GM19397 (cell line): ENCODE measurements around the gene SLC17A7.
"Not testable (repeated sequence)": the region's sequence is repeated elsewhere in the genome, so short reads cannot be mapped to it uniquely, and the experiment has no call there.

Experiments
- ATAC-seq: cut with Tn5 transposase; IDR thresholded peaks from one replicate; pipeline ENCODE4 v1.9.1; 2021; ENCODE audit warnings: mild to moderate bottlenecking, moderate library complexity; ENCODE audit not compliant: unreplicated experiment

SLC17A7 gene

GRCh38 chr19:49441210-49441959 lies at the start of gene SLC17A7:
SLC17A7 (minus strand) TSS chr19:49441527; CDS start chr19:49441379, 148 bp downstream.
- ATAC-seq = no peak

- ATAC-seq = no peak
Observed at GRCh38 chr19:49490287-49491029, 49.1 kb upstream of the SLC17A7 start.

- no peak for ATAC-seq
Observed at GRCh38 chr19:49489601-49490167, 48.4 kb upstream of the SLC17A7 start.

GRCh38 chr19:49488863-49489537 lies 47.7 kb upstream of the SLC17A7 start:
- no peak for ATAC-seq

GRCh38 chr19:49488046-49488862 lies 46.9 kb upstream of the SLC17A7 start:
- ATAC-seq = no peak

- peak; percentile 92 for ATAC-seq
Observed at GRCh38 chr19:49487277-49488045, 46.1 kb upstream of the SLC17A7 start, which contains the start of gene RPL13A. RPL13A (plus strand) TSS chr19:49487608; CDS start chr19:49487630, 22 bp downstream.

- ATAC-seq = no peak
Observed at GRCh38 chr19:49486710-49487276, 45.5 kb upstream of the SLC17A7 start.

- no peak for ATAC-seq
Observed at GRCh38 chr19:49486232-49486631, 44.9 kb upstream of the SLC17A7 start.

GRCh38 chr19:49481020-49481683 lies 39.8 kb upstream of the SLC17A7 start:
- no peak for ATAC-seq

GRCh38 chr19:49479975-49480628 lies 38.8 kb upstream of the SLC17A7 start:
- ATAC-seq = no peak

- no peak for ATAC-seq
Observed at GRCh38 chr19:49475995-49476880, 34.9 kb upstream of the SLC17A7 start.

- no peak for ATAC-seq
Observed at GRCh38 chr19:49475191-49475917, 34.0 kb upstream of the SLC17A7 start.

- no peak for ATAC-seq
Observed at GRCh38 chr19:49474542-49474924, 33.2 kb upstream of the SLC17A7 start.

- ATAC-seq = no peak
Observed at GRCh38 chr19:49473868-49474541, 32.7 kb upstream of the SLC17A7 start, which contains the start of gene FLT3LG. FLT3LG (plus strand) TSS chr19:49474215; CDS start chr19:49474640, 425 bp downstream.

- ATAC-seq = not testable (repeated sequence)
Observed at GRCh38 chr19:49473501-49473867, 32.2 kb upstream of the SLC17A7 start.

GRCh38 chr19:49472936-49473335 lies 31.6 kb upstream of the SLC17A7 start:
- no peak for ATAC-seq
